ENCODE measurements around the gene COA4.

The COA4 gene

GRCh38 chr11:73876424-73877310, at the start of gene COA4, which contains the start of gene PAAF1:
Gene COA4, minus strand, starts transcription at chr11:73876846. Its CDS starts 3,468 bp downstream, at chr11:73873378.
Gene PAAF1, plus strand, starts transcription at chr11:73876999. Its CDS starts 23 bp downstream, at chr11:73877022.
- TF ChIP-seq OSR1 (CRISPR knock-in tag; IDR thresholded peaks at IDR 0.05) (no peak), ZNF70 (CRISPR knock-in tag; IDR thresholded peaks at IDR 0.05) (no peak), ZNF8 (CRISPR knock-in tag; IDR thresholded peaks at IDR 0.05) (peak; percentile 60; the same call in 1 of the 2 replicates), ZFP3 (CRISPR knock-in tag; IDR thresholded peaks at IDR 0.05) (peak; percentile 81; the same call in 1 of the 2 replicates), ZNF565 (CRISPR knock-in tag; conservative IDR thresholded peaks at IDR 0.05; ENCODE audit: low read depth) (no peak), TSHZ2 (CRISPR knock-in tag; IDR thresholded peaks at IDR 0.05) (0 out of 2 replicates have a peak, but pooled peaks have one; percentile 32), ARNTL (CRISPR knock-in tag; IDR thresholded peaks at IDR 0.05; ENCODE audit: borderline replicate concordance, low read depth) (no peak), TOX (CRISPR knock-in tag; IDR thresholded peaks at IDR 0.05; ENCODE audit: borderline replicate concordance) (no peak)
- peak; percentile 98 for ATAC-seq

DNA sequence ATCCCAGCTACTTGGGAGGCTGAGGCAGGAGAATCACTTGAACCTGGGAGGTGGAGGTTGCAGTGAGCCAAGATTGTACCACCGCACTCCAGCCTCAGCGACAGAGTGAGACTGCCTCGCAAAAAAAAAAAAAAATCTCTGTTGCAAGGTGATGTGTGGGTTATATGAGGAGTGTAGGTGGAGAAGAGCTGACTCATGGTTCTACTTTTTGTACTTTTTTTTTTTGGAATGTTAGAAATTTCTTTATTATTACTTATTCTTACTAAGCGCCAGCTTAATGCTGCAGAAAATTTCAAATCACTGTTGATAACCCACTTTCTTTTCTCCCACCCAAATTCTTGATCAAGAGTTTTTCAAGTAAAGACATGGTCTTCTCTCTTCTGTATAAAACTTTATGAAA, 44.5 kb upstream of the COA4 start:
- ATAC-seq, result no peak
- no peak for TF ChIP-seq CREB5 (CRISPR knock-in tag; IDR thresholded peaks at IDR 0.05; ENCODE audit: low read depth)
- no peak for TF ChIP-seq TCF4 (CRISPR knock-in tag; IDR thresholded peaks at IDR 0.05; ENCODE audit: borderline replicate concordance)
- TF ChIP-seq CSDC2 (CRISPR knock-in tag; IDR thresholded peaks at IDR 0.05), result no peak
- no peak for TF ChIP-seq GLIS3 (CRISPR knock-in tag; IDR thresholded peaks at IDR 0.05)

DNA sequence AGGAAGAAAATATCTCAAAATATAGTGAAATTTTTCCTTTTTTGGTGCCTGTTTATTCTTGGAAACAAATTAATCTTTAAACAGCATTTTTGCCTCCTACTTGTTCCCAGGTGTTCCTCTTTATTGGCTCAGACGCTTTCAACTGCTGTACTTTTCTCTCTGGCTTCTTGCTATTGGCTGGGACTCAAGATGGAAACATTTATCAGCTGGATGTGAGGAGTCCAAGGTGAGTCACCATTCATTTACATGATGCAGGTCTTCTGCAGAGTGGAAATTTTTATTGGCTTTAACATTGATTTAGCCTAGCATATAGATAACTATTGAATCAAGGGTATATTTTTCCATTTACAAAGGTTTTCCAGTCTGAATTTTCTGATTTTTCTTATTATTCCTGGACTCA, 39.8 kb upstream of the COA4 start:
- ATAC-seq, result no peak
- no peak for TF ChIP-seq RARB (CRISPR knock-in tag; IDR thresholded peaks at IDR 0.05)
- TF ChIP-seq ESRRG (CRISPR knock-in tag; IDR thresholded peaks at IDR 0.05), result no peak
- TF ChIP-seq ZFP3 (CRISPR knock-in tag; IDR thresholded peaks at IDR 0.05), result no peak
- TF ChIP-seq ZFP30 (CRISPR knock-in tag; IDR thresholded peaks at IDR 0.05), result no peak

- no peak for ATAC-seq
- TF ChIP-seq ZC3H10 (CRISPR knock-in tag; IDR thresholded peaks at IDR 0.05) (no peak), POU6F1 (CRISPR knock-in tag; IDR thresholded peaks at IDR 0.05; ENCODE audit: borderline replicate concordance, low read depth) (no peak), ZFP3 (CRISPR knock-in tag; IDR thresholded peaks at IDR 0.05) (no peak)
These were observed 37.6 kb upstream of the COA4 start for GRCh38 chr11:73914284-73914683.

GRCh38 chr11:73913472-73913871, 36.8 kb upstream of the COA4 start:
- ATAC-seq, result no peak
- no peak for TF ChIP-seq PPARA (CRISPR knock-in tag; IDR thresholded peaks at IDR 0.05; ENCODE audit: borderline replicate concordance)
- TF ChIP-seq TSHZ2 (CRISPR knock-in tag; IDR thresholded peaks at IDR 0.05), result no peak
- TF ChIP-seq ZNF565 (CRISPR knock-in tag; conservative IDR thresholded peaks at IDR 0.05; ENCODE audit: low read depth), result no peak
- no peak for TF ChIP-seq POU6F1 (CRISPR knock-in tag; IDR thresholded peaks at IDR 0.05; ENCODE audit: borderline replicate concordance, low read depth)
- no peak for TF ChIP-seq ZFP30 (CRISPR knock-in tag; IDR thresholded peaks at IDR 0.05)
- no peak for TF ChIP-seq SNAI2 (CRISPR knock-in tag; IDR thresholded peaks at IDR 0.05)
- no peak for TF ChIP-seq GLIS3 (CRISPR knock-in tag; IDR thresholded peaks at IDR 0.05)
- TF ChIP-seq ZFP3 (CRISPR knock-in tag; IDR thresholded peaks at IDR 0.05), result no peak
- no peak for TF ChIP-seq CSDC2 (CRISPR knock-in tag; IDR thresholded peaks at IDR 0.05)
- no peak for TF ChIP-seq ESRRG (CRISPR knock-in tag; IDR thresholded peaks at IDR 0.05)
- TF ChIP-seq OSR1 (CRISPR knock-in tag; IDR thresholded peaks at IDR 0.05), result no peak
- TF ChIP-seq TCF4 (CRISPR knock-in tag; IDR thresholded peaks at IDR 0.05; ENCODE audit: borderline replicate concordance), result no peak
- no peak for TF ChIP-seq CREB5 (CRISPR knock-in tag; IDR thresholded peaks at IDR 0.05; ENCODE audit: low read depth)

Data from SK-N-SH treated with all-trans-retinoic acid at 6 μM for 48 hours (cell line).